Measurements from ENCODE around the gene SLC35F6. TPM values are rescaled to one million over a fixed set of nuclear protein-coding genes. Genes with fewer than 3 reads are reported as not detected.

SLC35F6 gene
- total and polyA plus RNA-seq, 9 of the 15 experiments (the other 6 are each of a cell fraction or from before 2014, with no cell fraction given): 11.9 to 47.3 (median 22.5) TPM

GRCh38 chr2:26764906-26765305, 822 bp downstream of the SLC35F6 start:
- ATAC-seq (no peak), FAIRE-seq (no peak), DNase-seq (ENCODE audit: extremely low read depth in 1 of 4, low spot score in 3 of 4) (no peak)
- CTCF ChIA-PET (ENCODE audit: low intra/inter-chr PET ratio): no interaction called here
- peak overlapping the region; percentile 95; the same call in 1 of the 2 replicates for H2AFZ ChIP-seq (ENCODE audit: low read depth, low read length)
- no peaks in the 10 kb centered on the region for H3K27me3 ChIP-seq (ENCODE audit: control insufficient read depth in 2 of 2, insufficient read depth in 2 of 2, low read length in 2 of 2)
- H4K20me1 ChIP-seq (replicated peaks; ENCODE audit: control insufficient read depth, insufficient read depth, low read length): no peaks in the 10 kb centered on the region; the same call in 1 of the 2 replicates
- peak overlapping the region; percentile 98 for H3K4me2 ChIP-seq (ENCODE audit: insufficient read depth, low read length)
- TSS peak; percentile 54 for BruUV-seq (replicated peaks)
- in situ Hi-C loops (cut with MboI) (no loop called here), intact Hi-C loops (cut with micrococcal nuclease) (loop anchor here (10.0 kb wide), 1 partner anchor 250 kb away; no protein-coding TSS in a partner anchor)
- peaks cover 26% of the 10 kb centered on the region; the same call in 2 of the 3 replicates for H3K36me3 ChIP-seq (ENCODE audit: control insufficient read depth, insufficient read depth, low read length)
- H3K27ac ChIP-seq (ENCODE audit: extremely low read depth, low read depth, low read length): peak overlapping the region; percentile 84
- peak overlapping the region; percentile 95 for H3K4me3 ChIP-seq
- POLR2A ChIA-PET: interaction anchor here (0.5 to 1.0 kb wide), 3 partner anchors 13 to 233 kb away, joined by 3 read pairs; no protein-coding TSS in a partner anchor
- peaks cover 47 to 48% of the 10 kb centered on the region in 2 experiments for H3K4me1 ChIP-seq (replicated peaks in 1 of 2; ENCODE audit: control insufficient read depth in 2 of 2, insufficient read depth in 2 of 2, low read length in 2 of 2)
- no peaks in the 10 kb centered on the region for H3K9me1 ChIP-seq (ENCODE audit: control insufficient read depth, insufficient read depth, low read length)
- H3K9ac ChIP-seq (ENCODE audit: insufficient read depth in 1 of 2, low read depth in 2 of 2, low read length in 2 of 2): peak overlapping the region; percentile 90 to 98
- peaks cover 60% of the 10 kb centered on the region for H3K79me2 ChIP-seq (ENCODE audit: control insufficient read depth, insufficient read depth, low read length)
- whole genome bisulfite sequencing (ENCODE audit: insufficient coverage, low coverage, missing lambda C conversion rate): 0% methylated on average over 3 of the region's 3 CpGs
- TF ChIP-seq SAP30 (IDR thresholded peaks at IDR 0.05; ENCODE audit: borderline replicate concordance, insufficient read depth, low read depth, low read length, poor library complexity, severe bottlenecking): no peak
- 0 out of 2 replicates have a peak, but pooled peaks have one; percentile 44 for TF ChIP-seq ZNF589 (CRISPR knock-in tag; IDR thresholded peaks at IDR 0.05; ENCODE audit: low read depth)
- peak; percentile 65; the same call in 1 of the 2 replicates for TF ChIP-seq PKNOX1 (IDR thresholded peaks at IDR 0.05)
- TF ChIP-seq CTCF (IDR thresholded peaks at IDR 0.05 in 2 of 3, conservative IDR thresholded peaks at IDR 0.05 in 1 of 3; ENCODE audit: insufficient read depth in 2 of 3, low read depth in 1 of 3, low read length in 3 of 3): 0 out of 6 replicates have a peak, but pooled peaks of 1 of the 3 experiments have one; percentile 9
- TF ChIP-seq MEIS2 (IDR thresholded peaks at IDR 0.05; ENCODE audit: partially characterized antibody): peak; percentile 4
- no peak for TF ChIP-seq RBBP5 (IDR thresholded peaks at IDR 0.05; ENCODE audit: borderline replicate concordance, insufficient read depth, low read length, poor library complexity, severe bottlenecking)
- TF ChIP-seq CBX5 (IDR thresholded peaks at IDR 0.05; ENCODE audit: borderline replicate concordance, low read depth): no peak
- no peaks in the 10 kb centered on the region for H3K9me3 ChIP-seq (replicated peaks; ENCODE audit: control insufficient read depth, insufficient read depth, low read depth, low read length)

Data from K562 (cell line).